Erythroblast (primary cell): ENCODE measurements around the gene IFNA1.

Experiments
- GATA1 ChIP-seq: IDR thresholded peaks from 2 replicates; pipeline ENCODE4 v1.6.1; 2011; ENCODE audit warnings: low read depth, mild to moderate bottlenecking, control low read depth, low read length, moderate library complexity
- POLR2A ChIP-seq: IDR thresholded peaks from 2 replicates; pipeline ENCODE4 v1.6.1; 2011; ENCODE audit warnings: mild to moderate bottlenecking, low read length

GRCh38 chr9:21470126-21470525 is 29.9 kb downstream of the IFNA1 start:
- TF ChIP-seq POLR2A = no peak
- TF ChIP-seq GATA1 = no peak
